IPS-NIHi7 (cell line): ENCODE measurements around the gene S100A8.
"Not testable (repeated sequence)": the region's sequence is repeated elsewhere in the genome, so short reads cannot be mapped to it uniquely, and the experiment has no call there.

Experiments used
- DNase-seq: peaks from one replicate; pipeline ENCODE4 v3.0.0; 2012; ENCODE audit warnings: mixed read lengths; ENCODE audit errors: extremely low spot score

Gene S100A8

DNA sequence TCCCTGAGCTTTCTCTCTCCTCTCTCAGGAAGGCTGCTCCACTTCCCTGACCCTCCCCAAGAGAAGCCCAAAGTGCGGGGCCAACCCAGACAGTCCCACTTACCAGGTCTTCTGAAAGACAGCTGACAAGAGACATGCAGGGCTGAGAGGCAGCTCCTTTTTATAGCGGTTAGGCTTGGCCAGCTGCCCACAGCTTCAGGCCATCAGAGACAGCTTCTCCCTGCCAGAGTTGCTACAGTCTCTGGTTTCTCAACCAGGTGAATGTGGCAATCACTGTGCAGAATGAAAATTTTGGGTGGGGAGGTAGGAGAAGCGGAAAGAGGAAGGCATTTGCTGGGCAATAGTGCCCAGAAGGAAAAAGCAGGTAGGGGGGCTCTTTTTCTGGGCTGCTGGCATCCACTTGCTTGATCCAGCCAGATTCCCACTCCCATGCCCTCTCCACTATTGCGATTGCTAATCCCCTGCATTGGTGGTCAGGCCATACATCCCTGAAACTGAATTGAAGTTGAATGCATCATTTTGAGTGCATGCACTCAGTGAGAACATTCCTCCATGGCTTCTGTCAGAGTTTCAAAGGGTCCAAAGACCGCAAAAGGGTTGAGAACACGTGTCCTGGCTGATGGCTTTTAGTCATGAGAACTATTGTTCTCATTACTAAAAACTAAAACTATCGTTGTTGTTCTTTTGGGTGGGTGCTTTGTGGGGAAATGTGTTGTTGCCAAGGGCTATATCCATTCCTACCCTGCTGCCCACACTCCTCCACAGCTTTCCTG is at the start of gene S100A8:
Gene S100A8, minus strand, starts transcription at position 136 of the 773 bp plus-strand sequence. CDS start 538 bp downstream, outside the sequence.
- no peak for DNase-seq

DNA sequence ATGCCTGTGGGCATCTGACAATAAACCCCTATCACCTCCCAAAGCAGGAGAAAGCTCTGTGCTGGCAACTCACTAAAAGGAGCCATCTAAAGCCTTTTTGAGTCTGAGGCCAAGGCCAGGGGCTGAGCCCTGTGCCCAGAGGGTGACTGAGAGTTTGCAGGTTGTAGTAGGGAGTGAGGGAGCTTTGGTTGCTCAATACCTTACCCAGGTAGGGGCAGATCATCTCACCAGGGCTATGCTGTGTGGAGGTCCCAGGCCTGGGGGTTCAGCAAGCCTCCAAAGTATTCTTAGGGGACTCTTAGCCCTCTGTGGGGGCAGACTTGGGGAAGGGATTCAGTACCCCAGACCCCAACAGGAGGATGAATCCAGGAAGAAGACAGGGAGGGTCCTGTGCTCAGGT is 48.4 kb upstream of the S100A8 start:
- no peak for DNase-seq

DNA sequence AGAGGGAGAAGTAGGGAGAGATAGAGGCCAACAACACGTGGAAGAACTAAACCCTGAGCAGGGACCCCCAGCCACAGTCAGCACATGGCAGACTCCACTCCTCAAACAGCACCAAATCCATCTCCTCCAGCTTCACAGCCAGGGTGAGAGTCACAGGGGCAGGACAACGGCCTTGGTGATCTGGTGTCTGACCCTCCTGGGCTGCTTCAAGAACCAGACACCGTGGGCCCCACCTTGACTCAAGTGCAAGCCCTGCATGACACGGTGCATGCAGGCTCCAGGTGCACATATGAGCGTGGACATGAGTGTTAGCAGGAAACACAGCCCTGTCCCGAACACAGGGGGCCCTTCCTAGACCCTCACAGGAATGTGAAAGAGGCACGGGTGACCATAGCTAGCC is 47.7 kb upstream of the S100A8 start:
- DNase-seq: no peak

DNA sequence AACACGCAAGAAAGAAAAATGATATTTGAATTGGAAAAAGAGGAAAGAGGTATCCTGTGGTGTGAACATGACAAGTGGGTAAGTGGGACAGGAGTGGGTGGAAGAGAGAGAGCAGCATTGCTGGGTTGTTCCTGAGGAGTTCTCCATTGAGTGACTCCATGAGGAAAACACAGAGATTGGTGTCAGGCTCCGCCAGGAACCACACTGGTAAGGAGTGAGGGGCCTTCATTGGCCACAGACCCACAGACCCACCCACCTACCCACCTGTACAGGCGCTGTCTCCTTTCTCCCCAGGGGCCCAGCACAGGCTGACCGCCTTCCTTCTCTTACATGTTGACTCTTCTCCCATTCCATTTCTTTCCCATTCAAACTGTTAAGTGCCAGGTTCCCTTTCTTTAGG is 46.4 kb upstream of the S100A8 start:
- no peak for DNase-seq

DNA sequence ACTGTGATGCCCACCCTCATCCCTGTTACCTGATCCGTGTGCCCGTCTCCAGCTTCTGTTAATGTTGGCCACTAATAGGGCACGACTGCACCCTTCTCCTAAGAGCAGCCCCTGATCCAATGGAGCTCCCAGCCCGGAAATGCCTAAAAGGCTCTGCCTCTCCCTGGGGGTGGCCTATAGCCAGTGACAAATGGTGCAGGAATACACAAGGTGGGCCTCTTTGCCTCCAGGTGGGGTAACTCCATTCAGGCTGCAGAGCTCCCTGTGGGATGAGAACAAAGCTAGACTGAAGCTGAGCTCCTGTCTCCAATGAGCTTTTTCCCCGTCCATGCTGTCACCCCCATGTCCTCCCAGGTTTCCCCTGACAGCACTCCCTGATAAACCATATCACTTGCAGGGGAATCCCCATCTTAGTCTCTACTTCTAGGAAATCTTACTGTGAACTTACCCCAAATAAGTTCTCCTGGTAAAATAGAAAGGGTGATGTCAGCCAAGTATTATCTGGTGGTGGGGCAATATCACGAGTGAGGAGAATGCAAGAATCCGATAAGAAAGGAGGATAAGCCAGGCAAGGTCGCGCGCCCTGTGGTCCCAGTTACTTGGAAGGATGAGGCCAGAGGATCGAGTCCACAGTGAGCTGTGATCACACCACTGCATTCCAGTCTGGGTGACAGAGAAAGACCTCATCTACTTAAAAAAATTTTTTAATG is 44.0 kb upstream of the S100A8 start:
- no peak for DNase-seq

DNA sequence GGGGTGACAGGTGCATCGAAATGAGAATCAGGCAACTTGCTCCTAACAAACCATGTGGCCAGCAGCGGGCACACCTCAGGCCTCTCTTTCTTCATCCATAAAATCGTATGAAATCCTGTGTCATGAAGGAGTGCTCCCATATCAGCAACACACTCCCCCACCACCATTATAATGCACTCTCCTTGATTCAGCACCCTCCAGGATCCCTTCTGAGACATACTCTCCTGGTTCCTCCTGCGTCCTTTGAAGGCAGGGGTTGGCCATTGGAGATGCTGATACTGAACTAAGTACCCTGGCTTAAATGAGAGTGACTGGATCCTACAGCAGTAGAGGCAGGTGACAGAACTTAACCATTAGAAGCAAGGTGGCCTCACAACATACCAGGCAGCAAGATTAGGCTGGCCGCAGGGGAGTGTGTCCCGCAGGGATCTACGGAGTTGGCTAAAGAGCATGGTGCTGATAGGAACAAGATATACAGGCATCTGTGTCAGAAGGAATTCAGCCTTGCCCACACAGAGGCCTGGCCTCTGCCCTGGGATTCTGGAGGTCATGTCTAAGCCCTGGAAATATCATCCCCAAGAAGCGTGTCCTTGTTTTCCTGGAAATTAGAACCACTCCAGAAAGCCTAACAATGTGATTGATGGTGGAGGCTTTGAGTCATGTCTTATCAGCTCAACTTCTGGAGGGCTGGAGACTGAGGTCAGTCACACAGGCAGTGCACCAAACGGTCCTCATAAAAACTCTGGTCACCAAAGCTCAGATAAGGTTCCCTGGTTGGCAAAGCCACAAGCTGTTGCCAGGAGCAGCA is 42.2 kb upstream of the S100A8 start:
- DNase-seq: no peak

DNA sequence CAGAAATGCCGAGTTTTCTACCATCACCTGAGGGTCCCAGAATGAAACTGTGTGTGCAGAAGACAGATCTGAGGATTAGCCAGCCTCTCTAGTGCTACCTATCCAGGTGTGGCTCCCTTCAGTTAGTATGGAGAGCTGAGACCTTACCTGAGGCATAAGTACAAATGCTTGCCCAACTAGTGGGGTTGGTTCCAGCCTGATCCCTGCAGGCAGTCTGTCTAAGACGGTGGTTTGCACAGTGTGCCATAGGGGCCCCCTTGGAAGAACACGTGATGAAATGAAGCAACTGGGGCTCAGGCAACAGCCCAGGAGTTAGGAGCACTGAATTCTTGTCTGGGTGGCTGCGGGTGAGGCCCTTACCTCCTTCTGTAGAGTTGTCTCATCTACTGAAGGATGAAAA is 41.1 kb upstream of the S100A8 start:
- no peak for DNase-seq

DNA sequence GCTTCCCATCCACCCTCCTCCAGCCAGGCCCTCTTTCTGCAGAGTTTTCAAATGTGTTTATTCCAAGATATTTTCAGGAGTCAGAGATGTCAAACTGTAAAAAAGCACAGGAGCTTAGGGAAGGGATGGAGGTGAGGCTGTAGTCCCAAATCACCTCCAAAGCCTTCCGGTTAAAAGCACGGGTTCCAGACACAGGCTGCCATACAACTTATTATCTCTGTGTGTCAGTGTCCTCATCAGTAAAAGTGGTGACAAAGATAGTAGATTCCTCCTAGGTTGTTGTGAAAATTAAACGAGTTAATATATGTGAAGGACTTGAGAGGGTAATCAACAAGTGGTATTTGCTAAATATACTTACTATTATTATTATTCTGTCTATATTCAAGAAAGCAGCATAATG is 40.6 kb upstream of the S100A8 start:
- DNase-seq: no peak

DNA sequence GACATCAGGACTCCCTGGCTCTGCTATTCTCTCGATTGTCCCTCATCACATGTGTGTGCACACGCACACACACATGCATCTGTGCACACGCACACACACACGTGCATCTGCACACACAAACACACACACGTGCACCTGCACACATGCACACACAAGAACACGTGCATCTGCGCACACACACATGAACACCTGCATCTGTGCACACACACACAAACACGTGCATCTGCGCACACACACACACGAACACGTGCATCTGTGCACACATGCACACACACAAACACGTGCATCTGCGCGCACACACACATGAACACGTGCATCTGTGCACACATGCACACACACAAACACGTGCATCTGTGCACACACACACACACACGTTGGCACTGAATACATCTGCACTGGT is 40.1 kb upstream of the S100A8 start:
- DNase-seq: no peak

DNA sequence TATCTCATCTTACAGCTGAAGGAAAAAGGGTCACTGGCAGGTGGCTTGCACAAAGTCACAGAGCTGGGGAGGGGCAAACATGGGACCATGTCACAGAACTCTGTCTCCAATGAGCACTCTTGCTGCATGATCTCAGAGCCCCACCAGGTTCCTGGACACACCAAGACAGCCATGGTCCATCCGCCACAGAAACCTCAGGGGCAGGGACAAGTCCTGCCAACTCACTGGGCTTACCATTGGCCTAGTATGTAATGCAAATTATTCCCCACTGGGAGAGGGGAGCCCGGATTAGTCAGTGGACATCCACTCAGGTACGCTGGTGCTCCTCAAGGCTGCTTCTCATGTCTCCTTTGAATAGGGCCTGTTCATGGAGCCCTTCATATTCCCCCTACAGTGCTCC is 39.7 kb upstream of the S100A8 start:
- DNase-seq: no peak

DNA sequence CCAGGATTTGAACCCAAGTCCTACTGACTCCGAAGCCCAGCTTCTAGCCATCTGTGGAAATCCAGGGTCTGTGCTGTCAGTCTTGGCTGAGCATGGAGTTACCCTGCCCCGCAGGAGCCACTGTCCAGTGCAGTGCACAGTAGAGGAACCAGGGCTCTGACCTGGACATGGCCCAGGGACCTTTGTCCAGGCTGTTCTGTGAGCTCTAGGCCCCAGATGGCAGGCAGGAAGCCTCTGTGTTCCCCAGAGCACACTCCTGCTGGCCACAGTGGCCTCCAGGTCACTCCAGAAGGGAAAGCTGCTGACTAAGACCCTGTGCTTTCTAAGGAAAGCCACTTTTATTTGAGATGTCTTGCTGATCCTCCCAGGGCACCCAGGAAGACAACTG is 39.3 kb upstream of the S100A8 start:
- DNase-seq: no peak

DNA sequence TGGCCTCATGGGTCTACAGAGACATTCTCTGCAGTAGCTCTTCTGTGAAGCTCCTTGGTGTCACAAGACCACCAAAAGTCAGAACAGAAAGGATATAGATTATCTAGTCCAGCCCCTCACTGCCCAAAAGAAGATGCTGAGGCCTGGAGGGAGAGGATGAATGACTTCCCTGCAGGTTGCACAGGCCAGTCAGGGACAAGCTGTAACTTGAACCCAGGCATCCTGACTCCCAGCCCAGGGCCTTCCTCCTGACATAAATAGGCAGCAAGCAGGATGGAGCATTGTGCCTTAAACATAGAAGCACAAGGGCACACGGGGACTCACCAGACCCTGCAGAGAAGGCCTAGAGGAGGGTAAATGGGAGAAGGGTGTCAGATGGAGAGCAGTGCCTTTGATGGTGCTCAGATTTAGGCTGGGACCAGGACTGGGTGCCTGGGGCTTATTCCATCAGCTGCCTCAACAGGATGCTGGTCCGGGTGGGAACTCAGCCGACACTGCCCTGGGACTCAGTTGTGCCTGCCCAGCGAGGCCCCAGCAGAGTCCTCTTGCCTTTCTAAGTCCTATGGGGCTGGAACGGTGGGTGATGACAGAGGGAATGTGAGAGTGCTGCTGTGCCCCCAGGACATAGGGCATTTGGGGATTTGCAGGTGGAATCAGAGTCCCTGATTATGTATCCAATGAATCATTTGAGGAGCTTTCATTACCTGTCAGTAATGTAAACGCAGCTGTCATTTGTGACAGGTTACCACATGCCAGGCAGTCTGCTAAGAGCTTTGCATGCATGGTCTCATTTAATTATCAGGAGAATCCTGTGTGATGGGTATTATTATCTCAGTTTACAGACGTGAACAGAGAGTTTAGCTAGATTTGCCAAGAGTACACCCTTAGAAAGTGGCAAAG is 38.6 kb upstream of the S100A8 start:
- DNase-seq: no peak

DNA sequence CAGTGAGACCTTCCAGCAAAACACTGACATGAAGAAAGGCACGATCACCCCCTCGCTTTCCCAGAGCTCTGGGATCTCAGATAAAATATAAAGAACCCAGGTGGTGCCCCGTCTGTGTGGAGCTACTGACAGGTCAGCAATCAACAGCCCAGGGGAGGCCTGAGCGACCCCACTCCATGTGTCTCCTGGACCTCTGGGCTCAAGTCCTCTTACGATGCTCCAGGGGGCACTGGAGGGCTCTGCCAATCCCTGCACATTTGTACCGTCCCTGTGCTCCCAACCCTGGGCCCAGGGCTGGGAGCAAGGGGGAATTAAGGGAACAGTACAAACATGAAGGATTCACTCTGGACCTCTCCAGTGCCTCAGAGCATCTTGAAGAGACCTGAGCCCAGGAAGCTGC is 37.9 kb upstream of the S100A8 start:
- DNase-seq: peak; percentile 53

DNA sequence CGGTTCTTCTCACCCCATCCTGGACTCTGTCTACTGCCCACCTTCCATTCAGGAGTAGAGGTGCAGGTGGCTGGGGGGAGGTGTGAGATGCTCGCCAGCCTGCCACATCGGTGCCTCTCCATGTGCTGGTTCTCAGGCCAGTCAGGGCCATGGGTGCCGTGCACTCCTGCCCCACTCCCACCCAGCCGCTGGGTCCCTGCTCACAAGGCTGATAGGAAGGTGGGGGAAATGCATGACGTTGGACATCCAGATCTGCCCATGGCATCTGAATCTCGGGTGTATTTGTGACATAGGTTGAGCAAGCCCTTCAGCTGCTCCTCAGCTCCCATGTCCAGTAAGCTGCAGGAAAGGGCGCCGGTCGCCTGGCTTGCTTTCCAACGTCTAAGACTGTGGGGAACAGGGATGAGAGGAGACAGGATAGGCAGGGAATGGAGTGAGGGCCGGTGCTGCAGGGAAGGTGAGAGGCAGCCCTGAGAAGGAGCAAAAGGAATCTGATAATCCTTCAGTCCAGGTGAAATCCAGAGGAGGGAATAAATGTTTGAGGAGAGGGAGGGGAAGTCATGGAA is 37.3 kb upstream of the S100A8 start:
- no peak for DNase-seq

DNA sequence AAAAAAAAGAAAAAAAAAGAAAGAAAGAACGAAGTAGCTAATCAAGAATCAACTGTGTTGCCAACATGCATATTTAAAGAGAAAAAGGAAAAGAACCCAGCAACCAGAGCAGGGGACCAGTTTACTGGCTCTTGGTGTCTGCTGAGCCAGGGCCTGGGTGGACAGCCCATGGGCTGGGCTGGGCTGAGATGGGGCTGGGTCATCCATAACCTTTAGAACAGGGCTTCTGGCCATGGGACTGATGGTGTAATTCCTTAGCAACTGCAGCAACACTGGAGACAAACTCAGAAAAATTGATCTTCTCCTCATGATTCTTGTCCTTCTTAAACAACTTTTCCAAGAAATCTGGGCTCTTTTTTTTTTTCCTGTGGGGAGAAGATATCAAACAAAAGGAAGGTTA is 35.9 kb upstream of the S100A8 start:
- DNase-seq: no peak

DNA sequence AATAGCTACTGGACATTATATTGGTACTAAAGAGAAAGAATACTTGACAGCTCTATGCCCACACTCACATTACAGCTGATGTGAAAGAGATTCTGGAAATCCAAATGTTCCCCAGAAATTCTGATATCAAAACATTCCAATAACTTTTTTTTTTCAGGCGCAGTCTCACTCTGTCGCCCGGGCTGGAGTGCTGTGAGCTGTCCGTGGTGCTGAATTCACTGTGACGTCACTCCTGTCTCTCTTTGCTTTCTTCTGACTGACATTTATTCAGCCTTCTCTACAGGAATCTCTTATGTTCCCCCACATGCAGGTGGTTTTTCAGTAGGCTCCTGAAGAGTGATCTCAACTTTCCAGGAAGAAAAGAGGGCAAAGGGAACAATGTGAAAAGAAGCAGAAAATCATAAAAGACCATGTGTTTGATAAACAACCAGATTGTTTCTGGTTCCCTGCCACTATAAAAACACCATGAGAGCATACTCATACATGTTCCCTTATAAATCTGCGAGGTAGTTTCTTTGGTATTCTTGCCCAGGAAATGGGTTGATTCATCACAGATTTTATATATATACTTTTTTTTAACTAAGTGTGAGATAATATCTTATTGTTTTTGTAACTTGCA is 31.7 kb upstream of the S100A8 start:
- DNase-seq: peak; percentile 71

DNA sequence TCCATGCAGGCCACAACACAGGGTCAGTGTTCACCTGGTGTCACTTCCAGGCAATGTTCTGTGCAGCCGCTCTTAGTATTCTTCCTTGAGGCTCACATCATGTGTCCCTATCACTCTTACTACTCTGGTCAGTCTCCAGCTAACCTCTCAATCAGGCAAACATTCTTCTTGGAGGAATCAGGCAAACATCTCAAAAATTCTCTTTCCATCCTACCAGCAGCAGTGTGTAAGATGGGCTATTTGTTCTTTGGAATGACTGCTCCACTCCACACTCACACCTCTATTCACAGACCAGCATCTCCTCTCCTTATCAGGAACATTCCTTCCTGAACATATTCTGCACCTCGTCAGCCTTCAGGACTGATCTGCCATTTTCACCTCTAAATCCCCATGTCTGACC is 29.4 kb upstream of the S100A8 start:
- DNase-seq: no peak

DNA sequence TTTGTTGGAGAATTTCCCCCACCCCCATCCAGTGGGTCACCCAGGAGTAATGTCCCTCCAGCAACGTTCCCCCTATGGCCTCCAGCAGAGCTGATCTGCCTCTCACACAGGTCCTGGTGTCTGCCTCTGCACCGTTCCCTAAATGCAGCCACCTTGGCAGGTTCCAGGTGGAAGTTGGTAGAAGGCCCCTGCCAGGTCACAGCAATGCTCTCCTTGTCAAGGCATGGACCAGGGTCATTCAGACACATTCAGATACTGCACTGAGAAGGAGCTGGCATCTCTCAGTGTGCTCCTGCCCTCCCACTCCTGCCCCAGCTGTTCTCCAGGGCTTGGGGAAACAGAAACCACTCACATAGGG is 28.5 kb upstream of the S100A8 start:
- DNase-seq: not testable (repeated sequence)

DNA sequence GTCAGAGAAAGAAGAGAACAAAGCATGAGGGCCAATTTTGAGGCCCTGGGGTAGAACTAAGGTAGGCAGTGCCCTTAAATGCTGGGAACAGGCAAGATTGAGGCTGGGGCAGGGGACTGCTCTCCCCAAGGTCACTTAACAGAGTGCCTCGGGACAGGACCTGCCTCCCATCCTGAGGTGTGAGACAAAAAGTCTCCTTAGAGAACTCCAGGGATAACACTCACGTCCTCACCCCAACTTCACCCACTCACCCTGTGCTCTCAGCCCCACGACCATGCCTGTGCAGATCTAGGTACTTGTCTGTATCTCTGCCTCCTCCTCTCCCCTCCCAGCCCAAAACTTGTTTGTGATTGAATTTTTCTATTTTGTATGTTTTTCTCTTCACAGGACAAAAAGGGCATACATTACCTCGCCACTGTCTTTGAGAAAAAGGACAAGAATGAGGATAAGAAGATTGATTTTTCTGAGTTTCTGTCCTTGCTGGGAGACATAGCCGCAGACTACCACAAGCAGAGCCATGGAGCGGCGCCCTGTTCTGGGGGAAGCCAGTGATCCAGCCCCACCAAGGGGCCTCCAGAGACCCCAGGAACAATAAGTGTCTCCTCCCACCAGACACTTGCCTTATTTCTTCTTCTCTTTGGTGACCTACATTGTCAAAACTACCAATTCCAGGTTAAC is 28.0 kb upstream of the S100A8 start:
- DNase-seq: not testable (repeated sequence)
